CD4-positive, alpha-beta memory T cell (primary cell): Measurements from ENCODE around the gene ZNRF1. TPM values are rescaled to one million over a fixed set of nuclear protein-coding genes. Genes with fewer than 3 reads are reported as not detected.

Source experiments
- CTCF ChIA-PET: fragments of 350-600 bp; sonication (Branson Sonifier 250); formaldehyde crosslinking; loops from one replicate; lab custom pipeline; 2021; ENCODE audit warnings: inconsistent platforms; ENCODE audit not compliant: partially characterized antibody; lab: Charles Lee
- POLR2A ChIA-PET: fragments of 350-600 bp; sonication (Branson Sonifier 250); formaldehyde crosslinking; loops from one replicate; lab custom pipeline; 2021; ENCODE audit not compliant: partially characterized antibody; lab: Charles Lee
- DNase-seq, 5 donors: peaks; one replicate each; pipeline versions ENCODE4 v3.0.0 to v3.0.0-alpha.2; 2020 to 2022; ENCODE audit warnings: mixed read lengths in 1 of 5
- H3K27ac ChIP-seq: one replicate; pipeline ENCODE4 v1.7.0; 2013; ENCODE audit warnings: low read depth, low read length
- H3K27me3 ChIP-seq: 2 replicates; pipeline ENCODE4 v1.7.0; 2013; ENCODE audit warnings: mild to moderate bottlenecking, low read length, moderate library complexity; ENCODE audit not compliant: insufficient read depth
- H3K36me3 ChIP-seq: 2 replicates; pipeline ENCODE4 v1.7.0; 2013; ENCODE audit warnings: mild to moderate bottlenecking, low read length, moderate library complexity; ENCODE audit not compliant: insufficient read depth
- H3K4me1 ChIP-seq: 2 replicates; pipeline ENCODE4 v1.7.0; 2013; ENCODE audit warnings: mild to moderate bottlenecking, low read length, moderate library complexity; ENCODE audit not compliant: insufficient read depth
- H3K4me3 ChIP-seq, 2 donors: one replicate each; pipeline ENCODE4 v1.7.0; 2013; ENCODE audit warnings: low read length in 2 of 2, mild to moderate bottlenecking in 1 of 2
- H3K9me3 ChIP-seq, 2 donors: one replicate each; pipeline ENCODE4 v1.7.0; 2013; ENCODE audit warnings: low read length in 2 of 2, control low read depth in 1 of 2; ENCODE audit not compliant: control insufficient read depth in 1 of 2
- H3K27ac Mint-ChIP-seq, 7 donors: one replicate each; pipeline ENCODE4 v1.8.0; 2020 to 2021; ENCODE audit warnings: mixed read lengths in 7 of 7, mild to moderate bottlenecking in 6 of 7, inconsistent platforms in 3 of 7, moderate library complexity in 3 of 7
- H3K27me3 Mint-ChIP-seq, 2 donors: one replicate each; pipeline ENCODE4 v1.8.0; 2020 to 2021; ENCODE audit warnings: mixed read lengths in 2 of 2
- H3K36me3 Mint-ChIP-seq, 2 donors: one replicate each; pipeline ENCODE4 v1.8.0; 2020 to 2021; ENCODE audit warnings: mixed read lengths in 2 of 2, inconsistent platforms in 1 of 2, mild to moderate bottlenecking in 1 of 2
- H3K4me1 Mint-ChIP-seq, 4 donors: one replicate each; pipeline ENCODE4 v1.8.0; 2020 to 2021; ENCODE audit warnings: mixed read lengths in 4 of 4, mild to moderate bottlenecking in 1 of 4
- H3K4me3 Mint-ChIP-seq, 8 donors: one replicate each; pipeline ENCODE4 v1.8.0; 2020 to 2021; ENCODE audit warnings: mixed read lengths in 8 of 8, mild to moderate bottlenecking in 7 of 8, moderate library complexity in 6 of 8, inconsistent platforms in 3 of 8
- H3K9me3 Mint-ChIP-seq, 8 donors: one replicate each; pipeline ENCODE4 v1.8.0; 2020 to 2021; ENCODE audit warnings: mixed read lengths in 8 of 8, mild to moderate bottlenecking in 5 of 8, inconsistent platforms in 3 of 8, moderate library complexity in 1 of 8
- intact Hi-C: fragments of 100-400 bp; cut with micrococcal nuclease; formaldehyde crosslinking; loops from one replicate; pipeline ENCODE4 v1.15.1; 2023
- polyA plus RNA-seq, 2 donors: library from polyadenylated mRNA; unstranded; fragments of 300-500 nt; fragmentation: Illumina TruSeq; gene quantifications; one replicate each; pipeline ENCODE4 v1.2.3, GENCODE V29; 2021
- total RNA-seq, 2 experiments: library from RNA; stranded (reverse); gene quantifications; one replicate each; pipeline ENCODE4 v1.2.3, GENCODE V29; 2021

ZNRF1 gene
- total and polyA plus RNA-seq, 4 experiments from 2014 or later: 3.4 to 9.5 (median 6.1) TPM

DNA sequence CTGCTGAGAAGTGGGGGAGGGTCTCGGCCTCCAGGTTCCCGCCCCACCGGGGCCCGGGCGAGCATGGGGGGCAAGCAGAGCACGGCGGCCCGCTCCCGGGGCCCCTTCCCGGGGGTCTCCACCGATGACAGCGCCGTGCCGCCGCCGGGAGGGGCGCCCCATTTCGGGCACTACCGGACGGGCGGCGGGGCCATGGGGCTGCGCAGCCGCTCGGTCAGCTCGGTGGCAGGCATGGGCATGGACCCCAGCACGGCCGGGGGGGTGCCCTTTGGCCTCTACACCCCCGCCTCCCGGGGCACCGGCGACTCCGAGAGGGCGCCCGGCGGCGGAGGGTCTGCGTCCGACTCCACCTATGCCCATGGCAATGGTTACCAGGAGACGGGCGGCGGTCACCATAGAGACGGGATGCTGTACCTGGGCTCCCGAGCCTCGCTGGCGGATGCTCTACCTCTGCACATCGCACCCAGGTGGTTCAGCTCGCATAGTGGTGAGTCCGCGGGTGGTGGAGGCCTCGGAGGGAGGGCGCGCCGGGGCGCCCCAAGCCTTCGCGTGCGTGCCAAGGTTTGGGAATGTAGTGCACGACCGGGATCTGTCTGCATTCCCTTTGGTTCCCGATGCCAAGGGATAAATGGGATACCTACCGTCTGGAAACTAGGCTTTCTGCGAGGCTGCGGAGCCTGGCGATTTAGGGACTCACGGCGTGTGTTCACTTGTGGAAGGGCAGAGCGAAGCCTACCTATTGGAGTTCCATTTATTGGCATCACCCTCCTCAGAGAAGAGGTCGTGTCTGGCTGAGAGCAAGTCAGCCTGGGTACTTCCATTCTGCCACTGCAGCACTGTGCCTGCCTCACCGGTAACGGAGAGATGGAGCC lies 1.0 kb downstream of the ZNRF1 start:
- POLR2A ChIA-PET: interaction anchor here (1.0 to 3.2 kb wide), 6 partner anchors 9 to 110 kb away, joined by 3 to 88 read pairs (median 10); partner anchors contain the start of gene WDR59

DNA sequence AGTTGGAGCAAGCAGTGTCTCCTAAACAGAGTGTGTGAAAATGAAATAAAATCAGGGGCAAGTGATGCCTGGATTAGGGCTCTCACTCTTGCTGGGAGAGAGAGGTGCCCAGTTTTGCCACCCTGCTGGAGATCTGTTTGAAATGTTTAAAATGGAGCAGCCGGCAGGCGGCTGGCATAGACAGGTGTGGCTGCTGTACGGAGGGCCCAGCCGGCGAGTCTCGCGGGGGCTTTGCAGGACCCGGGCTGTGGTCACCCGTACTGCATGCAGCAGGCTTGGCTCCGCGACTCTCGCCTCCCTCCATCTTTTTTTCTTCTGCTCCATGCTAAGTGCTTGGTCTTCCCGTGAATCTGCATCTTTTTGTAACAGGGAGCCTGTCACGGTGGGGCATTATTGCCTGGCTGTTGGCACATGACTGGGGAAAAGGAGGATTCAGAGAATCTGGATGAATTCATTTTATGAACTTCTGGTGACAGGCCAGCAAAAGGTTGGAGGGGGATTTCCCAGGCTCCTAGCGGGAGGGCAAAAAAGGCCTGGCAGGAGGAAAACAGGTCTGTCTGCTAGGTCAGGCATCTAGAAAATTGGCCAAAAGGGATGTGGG lies 1.8 kb downstream of the ZNRF1 start:
- Histone ChIP-seq H3K4me1 (peaks cover 21% of the 10 kb centered on the region), H3K27ac (peak overlapping the region; percentile 49), H3K27me3 (no peaks in the 10 kb centered on the region), H3K36me3 (no peaks in the 10 kb centered on the region), H3K9me3 (no peaks in the 10 kb centered on the region), H3K4me3 (peak overlapping the region in 1 of 2 donors; percentile 30)
- Mint-ChIP-seq H3K9me3 (no peaks in the 10 kb centered on the region), H3K27ac (peak overlapping the region in 6 of 7 donors; percentile 14 to 83 (median 56)), H3K27me3 (no peaks in the 10 kb centered on the region), H3K4me3 (peak overlapping the region; percentile 75 to 85 (median 80)), H3K4me1 (peaks cover 8 to 22% (median 16%) of the 10 kb centered on the region in 4 donors), H3K36me3 (peaks cover 0 to 1% of the 10 kb centered on the region in 2 donors)
- POLR2A ChIA-PET: interaction anchor here (1.0 to 3.2 kb wide), 6 partner anchors 11 to 111 kb away, joined by 3 to 88 read pairs (median 10); partner anchors contain the start of gene WDR59
- peak in 1 of 5 donors; percentile 35 for DNase-seq
- CTCF ChIA-PET: interaction anchor here (9.1 kb wide), 1 partner anchor 110 kb away, joined by 254 read pairs; no protein-coding TSS in a partner anchor
- intact Hi-C loops: no loop called here

More for the DNA sequence above, 1.0 kb downstream of the ZNRF1 start:
- peak overlapping the region; percentile 30 to 55 for H3K4me3 ChIP-seq
- no peaks in the 10 kb centered on the region for H3K27me3 ChIP-seq
- peaks cover 21% of the 10 kb centered on the region for H3K4me1 ChIP-seq
- intact Hi-C loops: loop anchor here (5.0 kb wide), 1 partner anchor 97 kb away; no protein-coding TSS in a partner anchor
- Mint-ChIP-seq H3K4me3 (peak overlapping the region; percentile 75 to 85 (median 80)), H3K27ac (peak overlapping the region; percentile 37 to 86 (median 72)), H3K36me3 (peaks cover 0 to 1% of the 10 kb centered on the region in 2 donors), H3K27me3 (no peaks in the 10 kb centered on the region), H3K9me3 (no peaks in the 10 kb centered on the region), H3K4me1 (peaks cover 8 to 22% (median 16%) of the 10 kb centered on the region in 4 donors)
- peak overlapping the region; percentile 49 for H3K27ac ChIP-seq
- no peaks in the 10 kb centered on the region for H3K9me3 ChIP-seq
- no peaks in the 10 kb centered on the region for H3K36me3 ChIP-seq
- DNase-seq: peak; percentile 64 to 80 (median 73)
- CTCF ChIA-PET: interaction anchor here (2.2 to 9.1 kb wide), 3 partner anchors 12 to 111 kb away, joined by 11 to 254 read pairs (median 43); partner anchors contain the start of gene WDR59

DNA sequence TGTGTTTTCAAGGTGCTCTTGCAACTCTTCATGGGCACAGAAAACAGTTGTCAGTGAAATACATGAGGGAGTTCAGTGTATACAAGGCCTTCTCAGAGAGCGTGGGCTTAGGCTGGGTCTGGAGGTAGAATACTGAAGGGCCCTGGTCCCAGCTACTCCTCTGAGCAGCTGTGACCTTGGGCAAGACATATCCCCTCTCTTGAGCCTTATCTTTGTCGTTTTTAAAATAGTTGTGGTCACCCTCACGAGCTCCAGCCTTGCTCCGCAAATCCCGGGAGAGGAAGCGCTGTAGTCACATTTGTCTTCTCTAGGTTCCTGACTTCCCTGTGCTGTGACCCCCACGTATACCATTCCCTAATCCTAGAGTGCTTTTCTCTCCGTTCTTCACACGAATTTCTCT lies 3.6 kb downstream of the ZNRF1 start:
- Mint-ChIP-seq H3K4me3 (no peak overlapping the region), H3K27ac (peak overlapping the region in 1 of 7 donors; percentile 48), H3K9me3 (no peaks in the 10 kb centered on the region), H3K4me1 (peaks cover 8 to 22% (median 16%) of the 10 kb centered on the region in 4 donors), H3K36me3 (peaks cover 0 to 1% of the 10 kb centered on the region in 2 donors), H3K27me3 (no peaks in the 10 kb centered on the region)
- Histone ChIP-seq H3K27ac (no peak overlapping the region), H3K4me3 (no peak overlapping the region), H3K36me3 (no peaks in the 10 kb centered on the region), H3K9me3 (no peaks in the 10 kb centered on the region), H3K4me1 (peaks cover 21% of the 10 kb centered on the region), H3K27me3 (no peaks in the 10 kb centered on the region)
- CTCF ChIA-PET: interaction anchor here (1.4 to 2.9 kb wide), 3 partner anchors 9 to 197 kb away, joined by 3 to 15 read pairs (median 4); no protein-coding TSS in a partner anchor
- POLR2A ChIA-PET: no interaction called here
- DNase-seq: no peak
- intact Hi-C loops: no loop called here

DNA sequence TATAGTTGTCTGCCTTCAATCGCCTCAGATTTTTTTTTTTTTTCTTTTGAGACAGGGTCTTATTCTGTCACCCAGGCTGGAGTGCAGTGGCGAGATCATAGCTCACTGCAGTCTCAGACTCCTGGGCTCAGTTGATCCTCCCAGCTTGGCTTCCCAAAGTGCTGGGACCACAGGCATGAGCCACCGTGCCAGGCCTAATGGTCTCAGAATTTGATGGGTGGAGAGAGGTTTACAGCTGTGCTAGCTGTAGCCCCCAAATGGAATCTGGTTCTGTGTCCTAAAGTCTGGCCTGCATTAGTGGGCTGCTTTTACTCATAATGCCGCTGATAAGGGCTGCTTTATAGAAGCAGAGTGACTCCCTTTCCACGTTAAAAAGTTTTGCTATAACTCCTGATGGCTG lies 5.1 kb downstream of the ZNRF1 start:
- Mint-ChIP-seq H3K27ac (no peak overlapping the region), H3K9me3 (no peaks in the 10 kb centered on the region), H3K36me3 (no peaks in the 10 kb centered on the region), H3K4me3 (no peak overlapping the region), H3K27me3 (no peaks in the 10 kb centered on the region), H3K4me1 (peaks cover 5 to 16% (median 12%) of the 10 kb centered on the region in 4 donors)
- DNase-seq: no peak
- Histone ChIP-seq H3K4me1 (peaks cover 14% of the 10 kb centered on the region), H3K9me3 (no peaks in the 10 kb centered on the region), H3K4me3 (no peak overlapping the region), H3K27ac (no peak overlapping the region), H3K36me3 (no peaks in the 10 kb centered on the region), H3K27me3 (no peaks in the 10 kb centered on the region)
- intact Hi-C loops: no loop called here
- POLR2A ChIA-PET: no interaction called here
- CTCF ChIA-PET: interaction anchor here (0.6 to 3.7 kb wide), 3 partner anchors 107 to 408 kb away, joined by 3 to 15 read pairs (median 14); no protein-coding TSS in a partner anchor

DNA sequence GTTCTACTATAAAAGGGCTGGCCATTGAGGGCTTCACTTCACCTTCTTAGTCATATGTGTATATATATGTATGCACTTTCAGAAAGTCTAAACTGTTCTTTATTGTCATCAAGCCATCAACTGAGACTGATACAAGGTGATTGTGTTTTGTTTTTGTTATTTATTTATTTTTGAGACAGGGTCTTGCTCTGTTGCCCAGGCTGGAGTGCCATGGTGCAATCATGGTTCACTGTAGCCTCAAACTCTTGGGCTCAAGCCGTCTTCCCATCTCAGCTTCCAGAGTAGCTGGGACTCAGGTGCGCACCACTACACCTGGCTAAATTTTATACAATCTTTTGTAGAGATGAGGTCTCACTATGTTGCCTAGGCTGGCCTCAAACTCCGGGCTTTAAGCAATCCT lies 5.6 kb downstream of the ZNRF1 start:
- ChIA-PET POLR2A (no interaction called here), CTCF (interaction anchor here (0.6 to 3.7 kb wide), 2 partner anchors 107 to 408 kb away, joined by 3 to 14 read pairs; no protein-coding TSS in a partner anchor)
- H3K4me3 Mint-ChIP-seq: no peak overlapping the region
- no peaks in the 10 kb centered on the region for H3K9me3 Mint-ChIP-seq
- H3K27me3 Mint-ChIP-seq: no peaks in the 10 kb centered on the region
- no peaks in the 10 kb centered on the region for H3K36me3 Mint-ChIP-seq
- no peaks in the 10 kb centered on the region for H3K36me3 ChIP-seq
- no peaks in the 10 kb centered on the region for H3K27me3 ChIP-seq
- H3K27ac ChIP-seq: no peak overlapping the region
- peaks cover 5 to 16% (median 12%) of the 10 kb centered on the region in 4 donors for H3K4me1 Mint-ChIP-seq
- no peaks in the 10 kb centered on the region for H3K9me3 ChIP-seq
- H3K27ac Mint-ChIP-seq: peak overlapping the region in 1 of 7 donors; percentile 29
- H3K4me3 ChIP-seq: no peak overlapping the region
- DNase-seq: no peak
- peaks cover 14% of the 10 kb centered on the region for H3K4me1 ChIP-seq
- intact Hi-C loops: no loop called here

DNA sequence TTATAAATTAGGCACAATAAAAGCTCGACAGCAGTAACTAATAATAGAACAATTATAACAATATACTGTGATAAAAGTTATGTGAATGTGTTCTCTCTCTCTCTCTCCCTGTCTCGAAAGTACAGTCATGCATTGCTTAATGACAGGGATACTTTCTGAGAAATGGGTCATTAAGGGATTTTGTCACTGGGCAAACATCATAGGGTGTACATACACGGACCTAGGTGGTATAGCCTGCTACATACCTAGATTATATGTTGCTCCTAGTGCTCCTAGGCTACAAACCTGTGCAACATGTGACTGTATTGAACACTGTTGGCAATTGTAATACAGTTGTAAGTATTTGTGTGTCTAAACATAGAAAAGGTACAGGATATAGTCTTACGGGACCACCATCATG lies 6.9 kb downstream of the ZNRF1 start:
- no peaks in the 10 kb centered on the region for H3K36me3 Mint-ChIP-seq
- CTCF ChIA-PET: interaction anchor here (1.0 to 3.7 kb wide), 3 partner anchors 59 to 106 kb away, joined by 3 to 14 read pairs (median 4); no protein-coding TSS in a partner anchor
- Histone ChIP-seq H3K27ac (no peak overlapping the region), H3K36me3 (no peaks in the 10 kb centered on the region), H3K4me1 (peaks cover 5% of the 10 kb centered on the region), H3K4me3 (no peak overlapping the region), H3K9me3 (no peaks in the 10 kb centered on the region), H3K27me3 (no peaks in the 10 kb centered on the region)
- H3K27me3 Mint-ChIP-seq: no peaks in the 10 kb centered on the region
- DNase-seq: no peak
- POLR2A ChIA-PET: interaction anchor here (0.9 kb wide), 1 partner anchor 106 kb away, joined by 3 read pairs; no protein-coding TSS in a partner anchor
- H3K4me1 Mint-ChIP-seq: peaks cover 0 to 7% (median 5%) of the 10 kb centered on the region in 4 donors
- no peak overlapping the region for H3K27ac Mint-ChIP-seq
- intact Hi-C loops: no loop called here
- H3K9me3 Mint-ChIP-seq: no peaks in the 10 kb centered on the region
- no peak overlapping the region for H3K4me3 Mint-ChIP-seq
